Measurements from ENCODE around the gene RASSF8.

RASSF8 gene

GRCh38 chr12:26124446-26125399 is 166.2 kb downstream of the RASSF8 start, which contains the start of gene BHLHE41:
Gene BHLHE41 (minus strand): TSS chr12:26125037. CDS start chr12:26124779, 258 bp downstream.
- peak within 1 kb of the TSS; percentile 76 for H3K4me3 Mint-ChIP-seq
- peaks cover 1% of the 10 kb centered on the region for H3K36me3 Mint-ChIP-seq (ENCODE audit: insufficient read depth)
- DNase-seq (ENCODE audit: low spot score in 2 of 2) (no peak), ATAC-seq (replicated peaks; ENCODE audit: extremely low read depth, poor library complexity, severe bottlenecking) (no peak)
- H3K27ac Mint-ChIP-seq (ENCODE audit: low read depth): no peak within 1 kb of the TSS
- H3K4me1 Mint-ChIP-seq: peaks cover 32% of the 10 kb centered on the region
- H3K9me3 Mint-ChIP-seq: no peaks in the 10 kb centered on the region
- H3K27me3 Mint-ChIP-seq: peaks cover 94% of the 10 kb centered on the region

GRCh38 chr12:26125400-26126339 is 167.2 kb downstream of the RASSF8 start:
- Mint-ChIP-seq H3K27ac (ENCODE audit: low read depth) (no peak overlapping the region), H3K9me3 (no peaks in the 10 kb centered on the region), H3K27me3 (peaks cover 91% of the 10 kb centered on the region), H3K4me1 (peaks cover 32% of the 10 kb centered on the region), H3K4me3 (peak overlapping the region; percentile 76), H3K36me3 (ENCODE audit: insufficient read depth) (peaks cover 1% of the 10 kb centered on the region)
- ATAC-seq (replicated peaks; ENCODE audit: extremely low read depth, poor library complexity, severe bottlenecking) (peak; percentile 7), DNase-seq (ENCODE audit: low spot score in 2 of 2) (no peak)

- DNase-seq (ENCODE audit: low spot score in 2 of 2) (no peak), ATAC-seq (replicated peaks; ENCODE audit: extremely low read depth, poor library complexity, severe bottlenecking) (no peak)
- Mint-ChIP-seq H3K27ac (ENCODE audit: low read depth) (no peak overlapping the region), H3K4me1 (peaks cover 28% of the 10 kb centered on the region), H3K36me3 (ENCODE audit: insufficient read depth) (no peaks in the 10 kb centered on the region), H3K27me3 (peaks cover 89% of the 10 kb centered on the region), H3K4me3 (peak overlapping the region; percentile 76), H3K9me3 (no peaks in the 10 kb centered on the region)
These were observed 168.1 kb downstream of the RASSF8 start for GRCh38 chr12:26126340-26127284.

GRCh38 chr12:26127404-26127803 is 168.9 kb downstream of the RASSF8 start:
- DNase-seq (ENCODE audit: low spot score in 2 of 2) (no peak), ATAC-seq (replicated peaks; ENCODE audit: extremely low read depth, poor library complexity, severe bottlenecking) (no peak)
- Mint-ChIP-seq H3K9me3 (no peaks in the 10 kb centered on the region), H3K4me3 (no peak overlapping the region), H3K27ac (ENCODE audit: low read depth) (no peak overlapping the region), H3K4me1 (peaks cover 24% of the 10 kb centered on the region), H3K36me3 (ENCODE audit: insufficient read depth) (no peaks in the 10 kb centered on the region), H3K27me3 (peaks cover 89% of the 10 kb centered on the region)

- Mint-ChIP-seq H3K9me3 (no peaks in the 10 kb centered on the region), H3K27ac (ENCODE audit: low read depth) (no peak overlapping the region), H3K36me3 (ENCODE audit: insufficient read depth) (no peaks in the 10 kb centered on the region), H3K4me1 (peaks cover 20% of the 10 kb centered on the region), H3K4me3 (no peak overlapping the region), H3K27me3 (peaks cover 90% of the 10 kb centered on the region)
- DNase-seq (ENCODE audit: low spot score in 2 of 2): no peak
- ATAC-seq (replicated peaks; ENCODE audit: extremely low read depth, poor library complexity, severe bottlenecking): no peak
These were observed 169.7 kb downstream of the RASSF8 start for GRCh38 chr12:26128168-26128567.
